ENCODE results near the gene CIC. TPM values are rescaled to one million over a fixed set of nuclear protein-coding genes. Genes with fewer than 3 reads are reported as not detected.
A peak's percentile ranks its signal among the peaks of the same experiment; 100 is the strongest.

Gene CIC
- total RNA-seq, 4 donors from 2014 or later = 57.5 to 91.6 (median 81.9) TPM

GRCh38 chr19:42275103-42275502 is 6.1 kb downstream of the CIC start:
- 60% methylated on average over 7 of the region's 7 CpGs for WGBS
- Histone ChIP-seq H3K36me3 (peaks cover 29% of the 10 kb centered on the region), H3K27ac (no peak overlapping the region), H3K4me3 (no peak overlapping the region), H3K9me3 (no peaks in the 10 kb centered on the region), H3K27me3 (no peaks in the 10 kb centered on the region), H3K4me1 (peaks cover 77% of the 10 kb centered on the region)
- no peak for DNase-seq (ENCODE audit: low spot score in 2 of 2)
- TF ChIP-seq POLR2AphosphoS5 (IDR thresholded peaks at IDR 0.05) = no peak
- TF ChIP-seq, protein P1, sequence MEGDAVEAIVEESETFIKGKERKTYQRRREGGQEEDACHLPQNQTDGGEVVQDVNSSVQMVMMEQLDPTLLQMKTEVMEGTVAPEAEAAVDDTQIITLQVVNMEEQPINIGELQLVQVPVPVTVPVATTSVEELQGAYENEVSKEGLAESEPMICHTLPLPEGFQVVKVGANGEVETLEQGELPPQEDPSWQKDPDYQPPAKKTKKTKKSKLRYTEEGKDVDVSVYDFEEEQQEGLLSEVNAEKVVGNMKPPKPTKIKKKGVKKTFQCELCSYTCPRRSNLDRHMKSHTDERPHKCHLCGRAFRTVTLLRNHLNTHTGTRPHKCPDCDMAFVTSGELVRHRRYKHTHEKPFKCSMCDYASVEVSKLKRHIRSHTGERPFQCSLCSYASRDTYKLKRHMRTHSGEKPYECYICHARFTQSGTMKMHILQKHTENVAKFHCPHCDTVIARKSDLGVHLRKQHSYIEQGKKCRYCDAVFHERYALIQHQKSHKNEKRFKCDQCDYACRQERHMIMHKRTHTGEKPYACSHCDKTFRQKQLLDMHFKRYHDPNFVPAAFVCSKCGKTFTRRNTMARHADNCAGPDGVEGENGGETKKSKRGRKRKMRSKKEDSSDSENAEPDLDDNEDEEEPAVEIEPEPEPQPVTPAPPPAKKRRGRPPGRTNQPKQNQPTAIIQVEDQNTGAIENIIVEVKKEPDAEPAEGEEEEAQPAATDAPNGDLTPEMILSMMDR (IDR thresholded peaks at IDR 0.05) = no peak
- no peak for TF ChIP-seq POLR2A (IDR thresholded peaks at IDR 0.05)
- TF ChIP-seq EP300 (IDR thresholded peaks at IDR 0.05) = no peak

- TF ChIP-seq EP300 (IDR thresholded peaks at IDR 0.05) (no peak), POLR2AphosphoS5 (IDR thresholded peaks at IDR 0.05) (no peak), POLR2A (IDR thresholded peaks at IDR 0.05) (no peak)
- TF ChIP-seq, protein P1 (IDR thresholded peaks at IDR 0.05) = no peak
- Histone ChIP-seq H3K27me3 (no peaks in the 10 kb centered on the region), H3K36me3 (peaks cover 29% of the 10 kb centered on the region), H3K4me1 (peaks cover 77% of the 10 kb centered on the region), H3K9me3 (no peaks in the 10 kb centered on the region), H3K27ac (no peak overlapping the region), H3K4me3 (no peak overlapping the region)
- DNase-seq (ENCODE audit: low spot score in 2 of 2) = no peak
- WGBS = 81% methylated on average over 3 of the region's 3 CpGs
These were observed 6.5 kb downstream of the CIC start for GRCh38 chr19:42275517-42275916.

DNA sequence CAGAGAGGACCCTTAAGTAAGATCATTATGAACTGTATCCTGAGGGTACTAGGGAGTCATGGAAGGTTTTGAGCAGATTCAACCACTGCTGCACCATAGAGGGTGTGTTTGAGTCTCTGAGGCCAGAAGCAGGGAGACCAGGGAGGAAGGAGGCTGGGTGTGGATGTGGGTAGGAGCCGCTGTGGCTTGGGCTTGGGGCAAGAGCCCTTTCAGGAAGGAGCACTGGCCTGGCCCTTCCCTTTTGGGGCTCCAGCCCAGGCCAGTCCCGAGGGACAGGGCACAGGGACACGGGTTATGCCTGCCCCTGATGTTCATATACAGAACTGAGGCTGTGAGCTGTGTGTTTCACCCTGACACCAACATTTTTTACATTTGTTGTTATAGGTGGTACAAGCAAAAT is 7.2 kb downstream of the CIC start:
- 49% methylated on average over 3 of the region's 3 CpGs for WGBS
- no peak overlapping the region for H3K4me3 ChIP-seq
- peaks cover 77% of the 10 kb centered on the region for H3K4me1 ChIP-seq
- DNase-seq (ENCODE audit: low spot score in 2 of 2) = no peak
- no peaks in the 10 kb centered on the region for H3K9me3 ChIP-seq
- H3K27me3 ChIP-seq = no peaks in the 10 kb centered on the region
- H3K27ac ChIP-seq = no peak overlapping the region
- TF ChIP-seq EP300 (IDR thresholded peaks at IDR 0.05) (no peak), POLR2A (IDR thresholded peaks at IDR 0.05) (no peak), POLR2AphosphoS5 (IDR thresholded peaks at IDR 0.05) (no peak)
- TF ChIP-seq, protein P1 (IDR thresholded peaks at IDR 0.05) = no peak
- peaks cover 29% of the 10 kb centered on the region for H3K36me3 ChIP-seq

DNA sequence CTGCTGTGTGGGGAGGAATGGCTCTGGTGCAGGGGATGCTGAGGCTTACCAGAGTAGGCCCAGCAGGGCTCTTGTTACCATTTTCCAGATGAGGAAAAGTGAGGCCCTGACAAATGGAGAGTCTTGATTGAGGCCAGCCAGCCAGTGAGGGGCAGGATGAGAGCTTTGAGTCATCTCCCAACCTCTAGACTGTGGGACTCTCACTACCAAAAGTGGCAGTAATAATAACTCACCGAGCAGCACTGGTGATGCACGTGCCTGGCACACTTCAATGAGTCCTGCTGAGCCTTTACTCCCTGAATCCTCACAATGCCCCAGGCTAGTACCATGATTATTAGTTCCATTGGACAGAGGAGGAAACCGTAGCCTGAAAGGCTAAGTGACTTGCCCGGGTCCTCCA is 7.8 kb downstream of the CIC start:
- DNase-seq (ENCODE audit: low spot score in 2 of 2) = no peak
- Histone ChIP-seq H3K4me3 (no peak overlapping the region), H3K36me3 (peaks cover 28% of the 10 kb centered on the region), H3K4me1 (peaks cover 77% of the 10 kb centered on the region), H3K27me3 (no peaks in the 10 kb centered on the region), H3K27ac (peak overlapping the region; percentile 97), H3K9me3 (no peaks in the 10 kb centered on the region)
- WGBS = 44% methylated on average over 2 of the region's 4 CpGs
- TF ChIP-seq EP300 (IDR thresholded peaks at IDR 0.05) (no peak), POLR2A (IDR thresholded peaks at IDR 0.05) (no peak), POLR2AphosphoS5 (IDR thresholded peaks at IDR 0.05) (no peak)
- TF ChIP-seq, protein P1 (IDR thresholded peaks at IDR 0.05) = no peak

GRCh38 chr19:42277821-42278451 is 8.9 kb downstream of the CIC start:
- peak overlapping the region; percentile 0 for H3K4me3 ChIP-seq
- no peaks in the 10 kb centered on the region for H3K27me3 ChIP-seq
- H3K27ac ChIP-seq = peak overlapping the region; percentile 97
- no peaks in the 10 kb centered on the region for H3K9me3 ChIP-seq
- 6% methylated on average over 7 of the region's 10 CpGs for WGBS
- DNase-seq (ENCODE audit: low spot score in 2 of 2) = peak; percentile 75 to 76
- peaks cover 86% of the 10 kb centered on the region for H3K4me1 ChIP-seq
- peak in 1 of 3 donors; percentile 32 for TF ChIP-seq POLR2AphosphoS5 (IDR thresholded peaks at IDR 0.05)
- TF ChIP-seq, protein P1 (IDR thresholded peaks at IDR 0.05) = no peak
- no peak for TF ChIP-seq POLR2A (IDR thresholded peaks at IDR 0.05)
- H3K36me3 ChIP-seq = peaks cover 17% of the 10 kb centered on the region

Measured in suprapubic skin (tissue), 4 donors.